Right lobe of liver (tissue), 4 donors: ENCODE data around the gene YWHAH.

ENCODE experiments used
- CTCF ChIP-seq, 4 donors: fragments of 200-600 bp in 3 of 4; fragments of 450-650 bp in 1 of 4; IDR thresholded peaks; one replicate each; pipeline versions ENCODE4 v1.5.1 to v1.8.0; 2016 to 2022; ENCODE audit warnings: antibody characterized with exemption in 4 of 4, mild to moderate bottlenecking in 2 of 4
- POLR2A ChIP-seq: fragments of 450-650 bp; IDR thresholded peaks from one replicate; pipeline ENCODE4 v1.6.1; 2017; ENCODE audit warnings: antibody characterized with exemption, mild to moderate bottlenecking
- donor health status: DM: no; HTN: no; CAD: no.
- donor health status: DM: no; HTN: no; CAD: no.
- donor health status: DM: no; HTN: yes; CAD: no.

- no peak for TF ChIP-seq CTCF (IDR thresholded peaks at IDR 0.05)
- no peak for TF ChIP-seq POLR2A
Measured at GRCh38 chr22:31901388-31902137, 42.8 kb upstream of the YWHAH start.
